Heart left ventricle (tissue), 16 donors: ENCODE data around the gene LDAH. TPM values are rescaled to one million over a fixed set of nuclear protein-coding genes. Genes with fewer than 3 reads are reported as not detected.
"Not testable (repeated sequence)": the region's sequence is repeated elsewhere in the genome, so short reads cannot be mapped to it uniquely, and the experiment has no call there.

Experiments
- ATAC-seq, 4 donors: fragments of 200-7000 bp; cut with Tn5 transposase; one replicate each; pipeline ENCODE4 v1.9.1; 2020 to 2022; ENCODE audit warnings: moderate library complexity in 4 of 4, mild to moderate bottlenecking in 3 of 4, moderate number of reproducible peaks in 1 of 4
- DNase-seq, 5 donors: peaks; one replicate each; pipeline ENCODE4 v3.0.0-alpha.2; 2020
- H3K27ac ChIP-seq, 12 donors: fragments of 200-600 bp; sonication (generic) in 4 of 12; one replicate each; pipeline versions ENCODE4 v1.5.0 to v1.8.0; 2016 to 2022; ENCODE audit warnings: mild to moderate bottlenecking in 2 of 12
- H3K27me3 ChIP-seq, 9 donors: fragments of 200-600 bp; sonication (generic) in 2 of 9; one replicate each; pipeline versions ENCODE4 v1.5.1 to v1.8.0; 2016 to 2022; ENCODE audit warnings: mild to moderate bottlenecking in 3 of 9
- H3K36me3 ChIP-seq, 9 donors: fragments of 200-600 bp; sonication (generic) in 2 of 9; one replicate each; pipeline versions ENCODE4 v1.5.0 to v1.8.0; 2018 to 2022; ENCODE audit warnings: mild to moderate bottlenecking in 2 of 9
- H3K4me1 ChIP-seq, 12 donors: fragments of 200-600 bp; sonication (generic) in 4 of 12; one replicate each; pipeline versions ENCODE4 v1.5.0 to v1.8.0; 2016 to 2022; ENCODE audit warnings: mild to moderate bottlenecking in 3 of 12
- H3K4me3 ChIP-seq, 12 donors: fragments of 200-600 bp; sonication (generic) in 4 of 12; one replicate each; pipeline versions ENCODE4 v1.5.0 to v1.8.0; 2017 to 2022; ENCODE audit warnings: mild to moderate bottlenecking in 9 of 12, moderate library complexity in 4 of 12
- H3K9me3 ChIP-seq, 12 donors: fragments of 200-600 bp; sonication (generic) in 4 of 12; one replicate each; pipeline versions ENCODE4 v1.5.0 to v1.8.0; 2016 to 2022; ENCODE audit warnings: mild to moderate bottlenecking in 1 of 12
- CTCF ChIP-seq, 12 donors: fragments of 200-600 bp; sonication (generic) in 4 of 12; IDR thresholded peaks; one replicate each; pipeline versions ENCODE4 v1.5.0 to v1.8.0; 2018 to 2022; ENCODE audit warnings: antibody characterized with exemption in 12 of 12, mild to moderate bottlenecking in 5 of 12
- POLR2A ChIP-seq, 2 donors: fragments of 450-650 bp; IDR thresholded peaks; one replicate each; pipeline ENCODE4 v1.6.1; 2017; ENCODE audit warnings: antibody characterized with exemption in 2 of 2, mild to moderate bottlenecking in 2 of 2, moderate library complexity in 2 of 2
- WGBS, 4 donors: extraction: QIAGEN DNeasy Blood & Tissue Kit in 2 of 4; methylation state at CpG; one replicate each; pipeline versions ENCODE4 v1.1.5 to v1.1.7; 2013 to 2018; 5-methylcytosine and 5-hydroxymethylcytosine counted together
- intact Hi-C, 10 donors: fragments of 100-400 bp; cut with DNase I; formaldehyde crosslinking; loops; one replicate each; pipeline versions ENCODE4 v1.11.1 to v1.14.2; 2022
- polyA plus RNA-seq, 2 donors: library from polyadenylated mRNA; stranded (reverse); fragments of 200-250 nt; gene quantifications; one replicate each; pipeline ENCODE4 v1.2.3, GENCODE V29; 2013
- total RNA-seq, 9 donors: library from RNA; depleted of rRNA in 2 of 9; stranded (reverse); fragments of >200 nt in 2 of 9; fragmentation: NEBNext Ultra II Directional in 3 of 9; extraction: Animal tissue kit (Norgen Biotek cat#: 25700) in 3 of 9; gene quantifications; one replicate each; pipeline versions ENCODE4 v1.1.0 to v1.2.4, GENCODE V29; 2016 to 2023
- donor health status: ischemic (EF 13 %, LVEDD 7.1; RV severe dilation, severe dysfunction).
- donor health status: healthy with polysubstance abuse.
- donor health status: DM: no; HTN: yes; CAD: no.
- donor health status: DM: no; HTN: no; CAD: no.
- donor health status: ischemic (EF 25% LVEDD 6.9; RV normal size, moderate dysfunction).
- donor health status: ischemic (EF 25% LVEDD 5.7; RV mildly dilated, moderate dysfunction).
- donor health status: healthy.
- donor health status: DM: yes; HTN: yes; CAD: no.
- donor health status: ischemic (EF 35%, LVEDD 5.7; RV mildly dilated, moderate dysfunction).
- donor health status: nonischemic (EF 11% LVEDD 7.7; RV severe dilation, severe dysfunction).
- donor health status: DM: yes; HTN: yes; CAD: no.
- donor health status: PGD.
- donor health status: ischemic (EF 29% LVEDD 5.4; RV normal size, mild dysfunction).
- donor health status: nonischemic (EF 23%, LVEDD 6.1; RV moderate dilation, normal function).

The LDAH gene
- total and polyA plus RNA-seq, 11 donors = 2.2 to 13.2 (median 6.7) TPM

- intact Hi-C loops = no loop called here
- Histone ChIP-seq H3K27ac (no peak overlapping the region), H3K4me1 (no peaks in the 10 kb centered on the region), H3K4me3 (no peak overlapping the region), H3K27me3 (no peaks in the 10 kb centered on the region), H3K36me3 (peaks cover 0 to 8% (median 0%) of the 10 kb centered on the region in 9 donors), H3K9me3 (no peaks in the 10 kb centered on the region)
- no peak for TF ChIP-seq CTCF (IDR thresholded peaks at IDR 0.05)
- no peak for TF ChIP-seq POLR2A (IDR thresholded peaks at IDR 0.05)
- no peak for ATAC-seq
- WGBS, 4 donors = 93 to 98% (median 96%) methylated on average over 3 to 4 of the region's 4 CpGs
- no peak for DNase-seq
Measured at GRCh38 chr2:20803226-20803682, 19.6 kb downstream of the LDAH start.

GRCh38 chr2:20797096-20797495 is 25.8 kb downstream of the LDAH start:
- intact Hi-C loops = no loop called here
- Histone ChIP-seq H3K9me3 (peaks cover 0 to 10% (median 0%) of the 10 kb centered on the region in 12 donors), H3K4me3 (no peak overlapping the region), H3K4me1 (no peaks in the 10 kb centered on the region), H3K36me3 (peaks cover 0 to 12% (median 4%) of the 10 kb centered on the region in 9 donors), H3K27ac (no peak overlapping the region), H3K27me3 (no peaks in the 10 kb centered on the region)
- DNase-seq (no peak), ATAC-seq (no peak)
- no peak for TF ChIP-seq CTCF (IDR thresholded peaks at IDR 0.05)
- TF ChIP-seq POLR2A (IDR thresholded peaks at IDR 0.05) = no peak
- 88 to 94% (median 91%) methylated on average over 3 of the region's 3 CpGs for WGBS, 4 donors

- Histone ChIP-seq H3K36me3 (peaks cover 0 to 12% (median 4%) of the 10 kb centered on the region in 9 donors), H3K27ac (no peak overlapping the region), H3K4me1 (no peaks in the 10 kb centered on the region), H3K4me3 (no peak overlapping the region), H3K27me3 (no peaks in the 10 kb centered on the region), H3K9me3 (peaks cover 0 to 10% (median 0%) of the 10 kb centered on the region in 12 donors)
- intact Hi-C loops = no loop called here
- no peak for TF ChIP-seq POLR2A (IDR thresholded peaks at IDR 0.05)
- no peak for TF ChIP-seq CTCF (IDR thresholded peaks at IDR 0.05)
- ATAC-seq (no peak), DNase-seq (no peak)
- WGBS, 4 donors = 85 to 93% (median 89%) methylated on average over 1 of the region's 1 CpG
Measured at GRCh38 chr2:20796374-20796791, 26.5 kb downstream of the LDAH start.

- H3K27me3 ChIP-seq, H3K27ac ChIP-seq, H3K4me1 ChIP-seq, H3K9me3 ChIP-seq, ATAC-seq, intact Hi-C loops, DNase-seq, H3K4me3 ChIP-seq: not testable (repeated sequence)
- 92 to 97% (median 95%) methylated on average over 3 of the region's 3 CpGs for WGBS, 4 donors
- H3K36me3 ChIP-seq = peaks cover 0 to 24% (median 10%) of the 10 kb centered on the region in 9 donors
Measured at GRCh38 chr2:20793944-20794343, 29.0 kb downstream of the LDAH start.
